HEK293 (cell line): ENCODE results near the gene GPR158.

Source experiments
- CTCF ChIA-PET: fragments of 350-600 bp; formaldehyde crosslinking; extraction: SDS; loops from one replicate; lab custom pipeline; 2021; ENCODE audit warnings: antibody characterized with exemption; lab: Yijun Ruan, JAX
- POLR2A ChIA-PET: fragments of 300-600 bp; formaldehyde crosslinking; extraction: SDS; loops from one replicate; lab custom pipeline; 2020; ENCODE audit warnings: antibody characterized with exemption, inconsistent platforms; lab: Yijun Ruan, JAX
- H3K27ac ChIP-seq: fragments of 200-500 bp; sonication (Bioruptor generic); 2 replicates; pipeline ENCODE4 v1.5.1; 2014; ENCODE audit warnings: low read depth, low read length, control low read depth, inconsistent platforms; ENCODE audit errors: extremely low read depth
- H3K36me3 ChIP-seq, 2 experiments: fragments of 200-500 bp in 1 of 2; sonication (Bioruptor generic) in 1 of 2; 1 replicate in 1 of 2; 2 replicates in 1 of 2; pipeline ENCODE4 v1.5.1; 2014 to 2017; ENCODE audit warnings: inconsistent platforms in 2 of 2, low read length in 2 of 2; ENCODE audit not compliant: control insufficient read depth in 2 of 2, insufficient read depth in 1 of 2
- H3K4me1 ChIP-seq: fragments of 200-500 bp; sonication (Bioruptor generic); 2 replicates; pipeline ENCODE4 v1.5.1; 2014; ENCODE audit warnings: mild to moderate bottlenecking, low read length, inconsistent platforms; ENCODE audit not compliant: control insufficient read depth, insufficient read depth
- H3K4me3 ChIP-seq: 2 replicates; pipeline ENCODE4 v1.5.1; 2011; ENCODE audit warnings: low read depth, mild to moderate bottlenecking, control low read depth, low read length, moderate library complexity
- H3K9me3 ChIP-seq: fragments of 200-500 bp; sonication (Bioruptor generic); 2 replicates; pipeline ENCODE4 v1.5.1; 2014; ENCODE audit warnings: low read depth, low read length, inconsistent platforms; ENCODE audit not compliant: control insufficient read depth, insufficient read depth
- BCL6B ChIP-seq: fragments of 450-650 bp; formaldehyde crosslinking; IDR thresholded peaks from 2 replicates; pipeline ENCODE4 v1.5.1; 2017; ENCODE audit warnings: missing biosample characterization, missing genetic modification characterization
- GLI4 ChIP-seq: fragments of 450-650 bp; formaldehyde crosslinking; IDR thresholded peaks from 2 replicates; pipeline ENCODE4 v1.5.1; 2016; ENCODE audit warnings: missing biosample characterization, missing genetic modification characterization
- HOXD13 ChIP-seq: sonication (generic); formaldehyde crosslinking; IDR thresholded peaks from 2 replicates; pipeline ENCODE4 v1.8.0; 2022; ENCODE audit warnings: missing genetic modification reagents, borderline replicate concordance
- IKZF3 ChIP-seq: fragments of 450-650 bp; IDR thresholded peaks from 2 replicates; pipeline ENCODE4 v1.5.0; 2018; ENCODE audit warnings: missing biosample characterization, mild to moderate bottlenecking, missing genetic modification characterization, moderate library complexity
- KLF16 ChIP-seq: fragments of 450-650 bp; formaldehyde crosslinking; IDR thresholded peaks from 2 replicates; pipeline ENCODE4 v1.5.1; 2017; ENCODE audit warnings: missing biosample characterization, missing genetic modification characterization
- MZF1 ChIP-seq: fragments of 450-650 bp; formaldehyde crosslinking; IDR thresholded peaks from 2 replicates; pipeline ENCODE4 v1.5.1; 2017; ENCODE audit warnings: missing biosample characterization, missing genetic modification characterization, borderline replicate concordance
- PRDM1 ChIP-seq: fragments of 450-650 bp; formaldehyde crosslinking; IDR thresholded peaks from 2 replicates; pipeline ENCODE4; 2016; ENCODE audit warnings: missing biosample characterization, missing genetic modification characterization
- SCRT1 ChIP-seq: fragments of 450-650 bp; formaldehyde crosslinking; IDR thresholded peaks from 2 replicates; pipeline ENCODE4 v1.5.1; 2016; ENCODE audit warnings: missing biosample characterization, missing genetic modification characterization, borderline replicate concordance
- SP3 ChIP-seq: fragments of 450-650 bp; formaldehyde crosslinking; IDR thresholded peaks from 2 replicates; pipeline ENCODE4 v1.5.1; 2016; ENCODE audit warnings: missing biosample characterization, missing genetic modification characterization
- TRIM28 ChIP-seq: IDR thresholded peaks from 2 replicates; pipeline ENCODE4 v1.6.1; 2011; ENCODE audit warnings: low read length, control low read depth, borderline replicate concordance
- TSHZ1 ChIP-seq: fragments of 450-650 bp; formaldehyde crosslinking; IDR thresholded peaks from 2 replicates; pipeline ENCODE4 v1.5.1; 2016; ENCODE audit warnings: missing biosample characterization, missing genetic modification characterization, borderline replicate concordance
- ZBTB21 ChIP-seq: fragments of 450-650 bp; formaldehyde crosslinking; IDR thresholded peaks from 2 replicates; pipeline ENCODE4 v1.5.1; 2017; ENCODE audit warnings: missing biosample characterization, missing genetic modification characterization
- ZFP41 ChIP-seq: fragments of 450-650 bp; formaldehyde crosslinking; IDR thresholded peaks from 2 replicates; pipeline ENCODE4 v1.5.1; 2016; ENCODE audit warnings: missing biosample characterization, missing genetic modification characterization, borderline replicate concordance
- ZNF274 ChIP-seq, 2 experiments: fragments of 200-500 bp in 1 of 2; fragments of 450-650 bp in 1 of 2; sonication (Bioruptor generic) in 1 of 2; formaldehyde crosslinking in 1 of 2; IDR thresholded peaks; 2 replicates each; pipeline versions ENCODE4 v1.5.1 to v1.6.1; 2014 to 2016; ENCODE audit warnings: borderline replicate concordance in 1 of 2, inconsistent platforms in 1 of 2, low read length in 1 of 2, missing biosample characterization in 1 of 2, missing genetic modification characterization in 1 of 2
- ZNF280D ChIP-seq: fragments of 450-650 bp; formaldehyde crosslinking; IDR thresholded peaks from 2 replicates; pipeline ENCODE4 v1.5.1; 2016; ENCODE audit warnings: missing biosample characterization, missing genetic modification characterization
- ZNF404 ChIP-seq: fragments of 450-650 bp; formaldehyde crosslinking; IDR thresholded peaks from 2 replicates; pipeline ENCODE4 v1.5.1; 2017; ENCODE audit warnings: missing biosample characterization, missing genetic modification characterization
- ZNF610 ChIP-seq: fragments of 450-650 bp; formaldehyde crosslinking; IDR thresholded peaks from 2 replicates; pipeline ENCODE4 v1.5.1; 2016; ENCODE audit warnings: missing biosample characterization, missing genetic modification characterization, borderline replicate concordance
- ZNF645 ChIP-seq: fragments of 450-650 bp; formaldehyde crosslinking; IDR thresholded peaks from 2 replicates; pipeline ENCODE4; 2016; ENCODE audit warnings: missing biosample characterization, missing genetic modification characterization
- ZNF670 ChIP-seq: fragments of 450-650 bp; formaldehyde crosslinking; IDR thresholded peaks from 2 replicates; pipeline ENCODE4 v1.5.1; 2016; ENCODE audit warnings: missing biosample characterization, missing genetic modification characterization, low read depth
- ZNF785 ChIP-seq: fragments of 450-650 bp; formaldehyde crosslinking; IDR thresholded peaks from 2 replicates; pipeline ENCODE4 v1.5.1; 2016; ENCODE audit warnings: missing biosample characterization, missing genetic modification characterization

Gene GPR158

GRCh38 chr10:25457552-25457951 is 282.8 kb downstream of the GPR158 start:
- no peaks in the 10 kb centered on the region for H3K9me3 ChIP-seq
- ChIA-PET CTCF (no interaction called here), POLR2A (no interaction called here)
- H3K4me3 ChIP-seq: no peak overlapping the region
- H3K4me1 ChIP-seq: no peaks in the 10 kb centered on the region
- TF ChIP-seq ZNF610 (tag by site-specific recombination): no peak
- no peak for TF ChIP-seq TSHZ1 (tag by site-specific recombination)
- TF ChIP-seq ZFP41 (tag by site-specific recombination): no peak
- no peak for TF ChIP-seq PRDM1 (tag by site-specific recombination)
- TF ChIP-seq ZNF280D (tag by site-specific recombination): no peak
- no peak for TF ChIP-seq BCL6B
- no peak for TF ChIP-seq SP3
- no peak for TF ChIP-seq ZNF274 (IDR thresholded peaks at IDR 0.05; ENCODE audit: low read length)
- no peak for TF ChIP-seq ZNF274 (tag by site-specific recombination; IDR thresholded peaks at IDR 0.05; ENCODE audit: borderline replicate concordance)
- no peak for TF ChIP-seq ZBTB21 (tag by site-specific recombination)
- no peak for TF ChIP-seq IKZF3
- TF ChIP-seq TRIM28: no peak
- no peak for TF ChIP-seq ZNF670 (tag by site-specific recombination)
- no peak for TF ChIP-seq MZF1 (tag by site-specific recombination)
- no peak for TF ChIP-seq SCRT1 (tag by site-specific recombination)
- H3K36me3 ChIP-seq: no peaks in the 10 kb centered on the region
- no peak overlapping the region for H3K27ac ChIP-seq

- CTCF ChIA-PET: interaction anchor here (0.7 kb wide), 1 partner anchor 101 kb away, joined by 3 read pairs; no protein-coding TSS in a partner anchor
Measured at GRCh38 chr10:25465582-25466372, 291.0 kb downstream of the GPR158 start.

More at GRCh38 chr10:25465582-25466372, 291.0 kb downstream of the GPR158 start:
- H3K4me3 ChIP-seq: no peak overlapping the region
- POLR2A ChIA-PET: no interaction called here
- H3K27ac ChIP-seq: no peak overlapping the region
- no peaks in the 10 kb centered on the region for H3K9me3 ChIP-seq
- TF ChIP-seq HOXD13 (CRISPR knock-in tag): no peak
- TF ChIP-seq ZNF645 (tag by site-specific recombination): no peak
- no peak for TF ChIP-seq KLF16 (tag by site-specific recombination)
- no peak for TF ChIP-seq ZNF404 (tag by site-specific recombination)
- no peak for TF ChIP-seq GLI4 (tag by site-specific recombination)
- TF ChIP-seq ZNF785 (tag by site-specific recombination): no peak
- no peaks in the 10 kb centered on the region for H3K4me1 ChIP-seq
- H3K36me3 ChIP-seq: no peaks in the 10 kb centered on the region
